ENCODE data around the gene SMARCC2.

The SMARCC2 gene

GRCh38 chr12:56208006-56208405 is 18.7 kb upstream of the SMARCC2 start:
- no peak for DNase-seq (ENCODE audit: low spot score)

- peak; percentile 50 for DNase-seq (ENCODE audit: low spot score)
These were observed 17.3 kb upstream of the SMARCC2 start for GRCh38 chr12:56206452-56207166.

DNA sequence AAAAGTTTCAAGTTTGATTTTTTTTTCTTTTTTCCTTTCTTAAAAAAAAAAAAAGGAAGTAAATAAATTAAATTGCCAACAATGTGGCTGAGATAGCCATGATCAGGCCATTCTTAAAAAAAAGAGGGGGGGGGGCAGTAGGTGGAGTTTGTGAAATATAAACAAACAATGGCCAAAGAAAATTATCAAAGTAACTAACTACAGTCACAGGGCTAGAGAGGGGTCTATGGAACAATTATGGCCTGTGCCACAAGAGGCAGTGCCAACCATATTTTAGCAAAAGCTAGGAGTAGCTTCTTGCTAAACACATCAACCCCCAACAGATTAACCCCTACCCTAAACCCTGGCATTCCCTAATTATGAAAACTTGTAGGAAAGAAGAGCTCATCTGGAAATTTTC is 16.2 kb upstream of the SMARCC2 start:
- no peak for DNase-seq (ENCODE audit: low spot score)

DNA sequence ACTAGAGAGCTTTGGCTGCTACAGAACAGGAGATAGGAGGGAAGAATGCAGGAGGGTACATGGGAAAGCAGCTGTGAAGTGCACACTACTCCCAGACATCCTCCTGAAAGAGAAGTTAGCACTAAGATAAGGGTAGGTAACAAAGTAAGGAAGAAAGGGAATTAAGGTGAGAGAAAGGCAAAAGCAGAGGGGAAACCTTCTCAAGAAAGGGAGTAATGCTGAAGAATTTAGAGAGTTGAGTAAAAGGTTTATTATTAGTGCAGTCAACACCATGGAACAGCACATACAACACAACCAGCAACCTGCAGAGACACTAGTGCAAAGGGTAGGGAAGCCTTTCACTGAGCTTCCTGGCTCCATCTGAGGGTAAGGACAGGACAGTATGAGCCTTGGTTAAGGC is 15.0 kb upstream of the SMARCC2 start:
- DNase-seq (ENCODE audit: low spot score) = no peak

GRCh38 chr12:56202838-56203237 is 13.6 kb upstream of the SMARCC2 start:
- no peak for DNase-seq (ENCODE audit: low spot score)

GRCh38 chr12:56202366-56202765 is 13.1 kb upstream of the SMARCC2 start:
- DNase-seq (ENCODE audit: low spot score) = no peak

GRCh38 chr12:56198836-56199235 is 9.6 kb upstream of the SMARCC2 start:
- DNase-seq (ENCODE audit: low spot score) = no peak

DNA sequence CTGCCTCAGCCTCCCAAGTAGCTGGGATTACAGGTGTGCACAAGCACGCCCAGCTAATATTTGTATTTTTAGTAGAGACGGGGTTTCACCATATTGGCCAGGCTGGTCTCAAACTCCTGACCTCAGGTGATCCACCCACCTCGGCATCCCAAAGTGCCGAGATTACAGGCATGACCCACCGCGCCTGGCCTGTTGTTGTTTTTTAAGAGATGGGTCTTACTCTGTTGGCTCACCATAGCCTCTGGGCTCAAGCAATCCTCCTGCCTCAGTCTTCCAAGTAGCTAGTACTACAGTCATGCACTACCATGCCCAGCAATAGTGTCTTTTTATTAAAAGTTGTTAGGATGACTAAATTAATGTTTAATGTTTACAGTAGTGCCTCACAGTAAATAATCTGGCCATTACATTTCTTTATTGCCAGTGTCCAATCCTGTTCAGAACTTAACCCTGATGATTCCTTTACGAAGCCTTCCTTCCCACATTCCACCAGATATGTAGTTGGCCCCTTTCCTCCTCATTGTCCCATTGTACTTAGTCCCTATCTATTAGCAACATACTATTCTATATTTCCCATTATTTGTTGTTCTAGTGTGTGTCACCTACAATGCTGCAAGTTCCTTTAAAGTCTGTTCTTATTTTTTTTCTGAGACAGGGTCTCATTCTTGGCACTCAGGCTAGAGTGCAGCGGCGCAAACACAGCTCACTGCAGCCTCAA is 8.8 kb upstream of the SMARCC2 start:
- no peak for DNase-seq (ENCODE audit: low spot score)

GRCh38 chr12:56196818-56197550 is 7.7 kb upstream of the SMARCC2 start:
- DNase-seq (ENCODE audit: low spot score) = peak; percentile 37

- DNase-seq (ENCODE audit: low spot score) = peak; percentile 86
These were observed 3.8 kb upstream of the SMARCC2 start for GRCh38 chr12:56193025-56193578.

DNA sequence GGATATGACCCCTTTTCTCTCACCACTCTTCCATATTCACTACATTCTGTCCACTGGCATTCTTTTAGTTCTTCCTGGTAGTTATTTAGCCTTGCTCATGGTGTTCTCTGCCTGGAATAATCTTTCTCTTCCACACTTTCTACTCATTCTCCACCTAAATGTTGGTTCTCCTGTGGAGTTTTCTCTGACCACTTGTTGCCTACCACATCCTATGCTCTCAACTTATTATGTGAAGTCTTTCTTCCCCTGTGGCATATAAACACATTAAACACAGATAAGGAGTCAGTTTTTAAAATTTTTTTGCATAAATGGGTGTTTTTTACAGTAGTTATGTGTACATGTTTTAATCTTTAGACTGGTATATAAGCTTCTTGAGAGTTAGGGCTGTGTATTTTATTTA is 3.3 kb upstream of the SMARCC2 start:
- DNase-seq (ENCODE audit: low spot score) = no peak

DNA sequence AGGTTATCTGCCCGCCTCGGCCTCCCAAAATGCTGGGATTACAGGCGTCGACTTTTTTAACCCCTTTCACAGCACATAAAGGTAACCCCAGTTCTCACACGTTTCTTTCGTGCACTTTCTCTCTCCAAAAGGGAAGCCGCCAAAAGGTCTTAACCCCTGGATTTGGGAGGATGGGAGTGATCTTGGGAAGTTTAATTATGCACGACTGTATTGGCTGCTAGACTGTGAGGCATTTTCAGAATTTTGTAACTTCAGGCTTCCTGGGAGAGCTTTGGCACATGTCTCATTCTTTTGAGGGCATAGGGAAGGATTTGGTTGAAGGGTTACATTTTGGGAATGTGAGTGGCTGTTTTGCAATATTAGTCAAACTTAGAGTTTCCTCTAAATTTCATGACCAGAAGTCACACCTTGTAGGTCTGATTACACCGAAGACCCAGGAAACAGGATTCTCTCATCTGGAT is 1.4 kb upstream of the SMARCC2 start:
- DNase-seq (ENCODE audit: low spot score) = no peak

DNA sequence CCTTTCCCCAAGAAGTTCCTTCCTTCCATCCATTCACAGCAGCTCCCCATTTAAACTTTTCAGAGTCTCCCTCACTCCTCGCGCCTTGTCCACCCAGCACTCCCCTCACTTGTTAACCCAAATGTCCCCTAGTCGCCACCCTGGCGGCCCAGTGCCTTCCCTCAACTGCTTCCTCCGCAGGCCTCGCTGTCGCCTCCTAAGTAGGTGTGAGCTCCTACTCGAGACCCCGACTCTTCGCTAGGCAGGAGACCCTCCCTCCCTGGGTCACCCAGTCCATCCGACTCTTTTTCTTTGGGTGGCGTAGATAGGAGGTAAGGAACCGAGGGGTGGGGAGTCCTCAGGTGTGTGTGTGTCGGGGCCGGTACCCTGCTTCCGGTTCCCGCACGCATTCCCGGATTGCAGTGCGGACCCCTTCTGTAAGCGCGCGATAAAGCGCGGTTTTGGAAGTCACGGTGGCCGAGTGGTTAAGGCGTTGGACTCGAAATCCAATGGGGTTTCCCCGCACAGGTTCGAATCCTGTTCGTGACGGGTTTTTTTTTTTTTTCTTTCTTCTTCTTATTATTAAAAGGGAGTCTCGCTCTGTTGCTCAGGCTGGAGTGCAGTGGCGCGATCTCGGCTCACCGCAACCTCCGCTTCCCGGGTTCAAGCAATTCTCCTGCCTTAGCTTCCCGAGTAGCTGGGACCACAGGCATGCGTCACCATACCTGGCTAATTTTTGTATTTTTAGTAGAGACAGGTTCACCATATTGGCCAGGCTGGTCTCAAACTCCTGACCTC is 823 bp upstream of the SMARCC2 start:
- DNase-seq (ENCODE audit: low spot score) = peak; percentile 94

DNA sequence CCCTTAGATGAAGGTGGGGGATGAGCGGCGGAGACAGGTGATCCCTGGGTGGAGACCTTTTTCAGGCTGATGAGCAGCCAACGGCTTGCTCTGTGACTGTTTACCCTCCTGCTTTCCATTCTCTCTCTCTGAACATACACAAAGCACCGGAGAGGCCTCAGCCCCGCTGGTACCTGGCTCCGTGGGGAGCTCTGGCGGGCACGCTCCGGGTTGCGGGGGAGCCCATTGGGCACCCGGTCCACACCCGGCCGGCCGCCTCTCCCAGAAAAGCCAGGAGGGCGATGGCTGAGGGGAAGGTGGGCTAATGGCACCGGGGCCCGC is 545 bp downstream of the SMARCC2 start:
- DNase-seq (ENCODE audit: low spot score) = peak; percentile 10

DNA sequence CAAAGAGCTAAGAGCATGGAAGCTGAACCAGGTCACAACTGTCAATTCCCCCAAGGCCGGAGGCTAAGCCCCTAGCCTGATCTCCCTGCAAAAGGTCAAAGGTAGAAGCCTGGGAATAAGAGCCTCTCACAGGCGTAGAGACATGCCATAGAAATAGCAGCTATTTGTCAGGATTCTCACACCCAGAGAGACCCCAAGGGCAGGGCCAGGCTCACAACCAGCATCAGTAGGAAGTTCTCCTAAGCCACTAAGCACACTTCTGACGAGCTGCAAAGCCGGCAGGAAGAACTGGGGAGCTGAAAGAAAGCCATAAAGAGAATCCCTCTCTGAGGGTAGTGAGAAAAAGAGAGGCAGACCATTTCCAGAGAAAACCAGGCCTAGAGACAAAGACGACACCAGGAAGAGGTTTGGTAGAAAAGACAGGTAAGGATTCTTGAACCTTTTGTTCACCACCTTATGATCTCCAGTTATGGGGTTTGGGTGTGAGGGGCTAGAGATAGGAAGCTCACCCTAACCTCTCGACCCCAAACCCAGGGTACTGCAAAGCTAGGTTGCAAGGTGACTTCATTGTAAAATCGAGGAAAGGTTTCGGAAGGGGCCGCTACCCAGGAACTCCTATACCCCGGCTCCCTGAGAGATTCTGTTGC is 1.0 kb downstream of the SMARCC2 start:
- peak; percentile 15 for DNase-seq (ENCODE audit: low spot score)

DNA sequence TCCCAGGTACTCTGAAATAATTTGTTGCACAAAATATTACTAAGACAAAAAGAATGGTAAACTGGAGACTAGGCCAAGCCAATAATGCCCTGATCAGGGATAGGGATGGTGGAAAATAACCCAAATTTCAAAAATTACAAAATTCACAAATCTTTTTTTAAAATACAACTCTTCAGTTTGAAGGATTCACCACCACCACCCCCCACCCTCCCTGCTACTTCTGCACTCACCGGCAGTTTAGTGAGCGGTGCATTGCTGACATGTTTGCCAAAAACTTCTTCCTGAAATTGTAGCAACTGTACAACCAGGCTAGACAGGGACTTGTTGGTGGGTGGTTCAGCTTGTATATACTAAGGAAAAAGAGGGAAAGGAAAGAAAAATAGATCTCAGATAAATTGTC is 2.3 kb downstream of the SMARCC2 start:
- DNase-seq (ENCODE audit: low spot score) = no peak

DNA sequence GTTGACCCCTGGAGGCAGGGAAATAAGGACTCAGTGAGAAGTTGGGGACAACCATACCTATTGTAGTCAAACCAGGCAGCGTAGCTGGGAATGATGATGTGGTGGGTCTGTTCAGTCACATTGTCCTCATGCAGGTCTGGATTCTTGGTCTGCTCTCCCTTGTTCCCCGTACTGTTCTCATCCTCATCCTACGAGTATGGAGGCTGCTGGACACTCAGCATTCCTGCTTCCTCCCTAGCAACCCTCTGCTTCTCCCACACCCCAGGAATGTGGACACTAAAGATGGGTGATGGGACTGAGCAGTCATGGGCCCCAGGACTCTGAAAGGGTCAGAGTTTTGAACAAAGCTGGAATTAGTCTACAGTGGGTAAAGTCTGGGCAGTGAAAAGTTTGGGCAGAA is 10.9 kb downstream of the SMARCC2 start:
- no peak for DNase-seq (ENCODE audit: low spot score)

GRCh38 chr12:56172839-56173238 is 16.4 kb downstream of the SMARCC2 start:
- no peak for DNase-seq (ENCODE audit: low spot score)

DNA sequence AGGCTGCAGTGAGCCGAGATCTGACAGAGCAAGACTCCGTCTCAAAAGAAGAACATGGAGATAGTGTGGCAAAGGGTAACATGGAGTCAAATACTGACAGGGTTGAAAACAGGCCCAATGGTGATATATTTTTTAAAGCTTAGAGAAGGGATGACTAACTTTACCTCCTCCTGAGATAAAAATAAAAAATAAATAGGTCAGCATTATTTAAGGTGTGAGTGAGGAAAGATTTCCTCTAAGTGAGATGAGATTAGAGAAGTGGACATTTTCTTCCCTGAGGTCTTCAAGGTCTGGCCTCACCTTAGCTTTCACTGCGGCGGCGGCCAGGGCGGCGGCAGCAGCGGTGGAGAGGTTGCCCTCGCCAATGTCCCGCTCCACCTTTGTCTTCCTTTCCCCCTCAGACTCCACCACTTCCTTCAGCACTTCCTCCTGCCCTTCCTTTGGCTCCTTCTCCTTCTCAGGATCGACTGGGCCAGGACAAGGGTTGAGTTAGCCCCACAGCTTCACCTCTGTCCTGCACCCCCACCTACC is 20.0 kb downstream of the SMARCC2 start:
- DNase-seq (ENCODE audit: low spot score) = no peak

DNA sequence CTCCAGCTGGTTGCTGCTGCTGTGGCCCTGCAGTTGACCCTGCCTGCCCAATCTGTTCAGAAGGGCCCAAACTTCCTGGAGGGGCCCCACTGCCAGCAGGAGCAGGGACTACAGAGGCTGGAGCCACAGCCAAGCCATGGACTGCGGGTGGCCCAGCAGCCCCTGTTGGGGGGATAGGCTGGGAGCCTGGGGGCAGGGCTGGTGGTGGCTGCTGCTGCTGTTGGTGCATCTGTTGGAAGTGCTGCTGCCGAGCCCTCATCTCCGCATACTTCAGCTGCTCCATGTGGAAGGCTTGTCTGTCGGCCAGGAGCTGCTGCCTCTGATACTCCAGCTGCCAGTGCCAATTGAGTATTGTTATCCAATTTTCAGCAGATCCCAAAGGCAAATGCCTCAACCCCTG is 23.9 kb downstream of the SMARCC2 start:
- DNase-seq (ENCODE audit: low spot score) = no peak

DNA sequence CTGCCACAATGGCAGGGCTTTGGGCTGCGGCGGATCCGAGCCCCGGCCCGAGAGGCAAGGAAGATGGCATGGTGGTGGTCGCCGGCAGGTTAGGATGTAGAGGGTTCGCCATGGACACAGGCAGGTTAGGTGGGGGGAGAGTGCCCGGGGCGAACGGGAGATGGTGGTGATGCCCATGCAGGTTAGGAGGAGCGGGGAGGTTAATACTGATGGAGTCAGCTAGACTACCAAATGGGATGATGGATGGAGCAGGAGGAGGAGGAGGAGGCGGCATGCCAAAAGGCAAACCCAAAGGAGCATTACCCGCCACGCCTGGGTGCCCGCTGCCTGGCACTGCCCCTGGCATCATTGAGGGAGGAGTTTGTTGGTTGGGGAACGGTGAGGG is 24.9 kb downstream of the SMARCC2 start:
- DNase-seq (ENCODE audit: low spot score) = peak; percentile 35
